K562 (cell line): ENCODE results near the gene IGSF8. TPM values are rescaled to one million over a fixed set of nuclear protein-coding genes. Genes with fewer than 3 reads are reported as not detected.

ENCODE experiments used
- ATAC-seq: fragments of 200-7000 bp; cut with Tn5 transposase; 3 replicates; pipeline ENCODE4 v1.9.1; 2020; ENCODE audit warnings: moderate library complexity
- BruUV-seq: library from RNA; stranded (reverse); fragments of 400-500 nt; replicated peaks from 2 replicates; lab custom pipeline; 2021; lab: Mats Ljungman, UMichigan
- CTCF ChIA-PET: fragments of 300-600 bp; formaldehyde crosslinking; extraction: SDS; loops from one replicate; lab custom pipeline; 2021; ENCODE audit warnings: low intra/inter-chr PET ratio; lab: Yijun Ruan, JAX
- POLR2A ChIA-PET: fragments of 300-600, 350-650 bp; sonication (Branson Sonifier 250); formaldehyde crosslinking; extraction: SDS; loops from one replicate; lab custom pipeline; 2021; ENCODE audit warnings: antibody characterized with exemption, inconsistent platforms; lab: Yijun Ruan, JAX
- DNase-seq, 4 experiments: peaks; one replicate each; pipeline versions ENCODE4 v3.0.0 to v3.0.0-alpha.2; 2011 to 2018; ENCODE audit warnings: low spot score in 3 of 4, mixed read lengths in 3 of 4; ENCODE audit errors: extremely low read depth in 1 of 4
- FAIRE-seq: peaks from 2 replicates; lab custom pipeline; 2011; peaks lifted over from hg19 to GRCh38; lab: Jason Lieb, UNC
- H2AFZ ChIP-seq: 2 replicates; pipeline ENCODE4 v1.6.0; 2011; ENCODE audit warnings: low read depth, low read length, control low read depth, inconsistent platforms
- H3K27ac ChIP-seq: fragments of 200-600 bp; 3 replicates; pipeline ENCODE4 v1.8.0; 2011; ENCODE audit warnings: low read depth, mild to moderate bottlenecking, control low read depth, inconsistent platforms, low read length, moderate library complexity, mixed read lengths; ENCODE audit errors: extremely low read depth
- H3K27me3 ChIP-seq, 2 experiments: fragments of 300-600 bp in 1 of 2; 2 replicates in 1 of 2; 3 replicates in 1 of 2; pipeline versions ENCODE4 v1.6.0 to v1.8.0; 2011; ENCODE audit warnings: inconsistent platforms in 2 of 2, low read length in 2 of 2, mild to moderate bottlenecking in 1 of 2, mixed read lengths in 1 of 2, moderate library complexity in 1 of 2; ENCODE audit not compliant: control insufficient read depth in 2 of 2, insufficient read depth in 2 of 2
- H3K36me3 ChIP-seq: fragments of 300-600 bp; 3 replicates; pipeline ENCODE4 v1.8.0; 2011; ENCODE audit warnings: mild to moderate bottlenecking, low read length, inconsistent platforms; ENCODE audit not compliant: control insufficient read depth, insufficient read depth
- H3K4me1 ChIP-seq, 2 experiments: fragments of 200-600 bp in 1 of 2; replicated peaks in 1 of 2; 2 replicates in 1 of 2; 3 replicates in 1 of 2; pipeline versions ENCODE4 v1.5.1 to v1.8.0; 2011; ENCODE audit warnings: inconsistent platforms in 2 of 2, low read length in 2 of 2, mild to moderate bottlenecking in 1 of 2, mixed read lengths in 1 of 2, moderate library complexity in 1 of 2; ENCODE audit not compliant: control insufficient read depth in 2 of 2, insufficient read depth in 2 of 2
- H3K4me2 ChIP-seq: 2 replicates; pipeline ENCODE4 v1.6.1; 2011; ENCODE audit warnings: low read length, control low read depth, inconsistent platforms, mixed read lengths; ENCODE audit not compliant: insufficient read depth
- H3K4me3 ChIP-seq: fragments of 200-600 bp; sonication (generic), shearing (Covaris generic); 2 replicates; pipeline ENCODE4 v1.5.1; 2016; ENCODE audit warnings: control low read depth, inconsistent platforms
- H3K79me2 ChIP-seq: fragments of 200-600 bp; 3 replicates; pipeline ENCODE4 v1.8.0; 2011; ENCODE audit warnings: low read length, inconsistent platforms; ENCODE audit not compliant: control insufficient read depth, insufficient read depth
- H3K9ac ChIP-seq, 2 experiments: 2 replicates each; pipeline versions ENCODE4 v1.6.0 to v1.6.1; 2011; ENCODE audit warnings: low read depth in 2 of 2, low read length in 2 of 2, control low read depth in 1 of 2, inconsistent platforms in 1 of 2, mild to moderate bottlenecking in 1 of 2, mixed read lengths in 1 of 2; ENCODE audit not compliant: insufficient read depth in 1 of 2
- H3K9me1 ChIP-seq: one replicate; pipeline ENCODE4 v1.6.0; 2011; ENCODE audit warnings: inconsistent platforms, mild to moderate bottlenecking, low read length, moderate library complexity; ENCODE audit not compliant: control insufficient read depth, insufficient read depth
- H3K9me3 ChIP-seq: replicated peaks from 2 replicates; pipeline ENCODE4 v1.5.1; 2011; ENCODE audit warnings: low read depth, low read length, inconsistent platforms; ENCODE audit not compliant: control insufficient read depth, insufficient read depth
- H4K20me1 ChIP-seq: replicated peaks from 2 replicates; pipeline ENCODE4 v1.6.1; 2011; ENCODE audit warnings: low read length, inconsistent platforms, mixed read lengths; ENCODE audit not compliant: control insufficient read depth, insufficient read depth
- CREB3 ChIP-seq: fragments of 450-650 bp; conservative IDR thresholded peaks from 2 replicates; pipeline ENCODE4 v1.6.1; 2016; ENCODE audit warnings: missing genetic modification characterization, low read depth, mild to moderate bottlenecking, missing compliant biosample characterization, moderate library complexity
- MBD1 ChIP-seq: fragments of 250-450 bp; sonication (Bioruptor Pico); IDR thresholded peaks from 2 replicates; pipeline ENCODE4 v1.8.0; 2022; ENCODE audit warnings: inconsistent platforms
- PPARD ChIP-seq: fragments of 250-450 bp; sonication (Bioruptor Pico); IDR thresholded peaks from 2 replicates; pipeline ENCODE4 v1.8.0; 2022; ENCODE audit warnings: inconsistent platforms, mild to moderate bottlenecking, moderate library complexity
- SMAD1 ChIP-seq: fragments of 150-350 bp; IDR thresholded peaks from 2 replicates; pipeline ENCODE4 v1.6.1; 2014; ENCODE audit warnings: low read length, low read depth; ENCODE audit not compliant: partially characterized antibody
- SRSF7 ChIP-seq: fragments of 200-400 bp; formaldehyde crosslinking; optimal IDR thresholded peaks from 2 replicates; pipeline ENCODE3; 2017; ENCODE audit warnings: mild to moderate bottlenecking, low read depth, low read length
- TAF15 ChIP-seq: fragments of 200-400 bp; formaldehyde crosslinking; IDR thresholded peaks from 2 replicates; pipeline ENCODE4 v1.6.1; 2017; ENCODE audit warnings: mild to moderate bottlenecking, low read depth, low read length, moderate library complexity
- TCF7 ChIP-seq: sonication (generic); IDR thresholded peaks from 2 replicates; pipeline ENCODE4 v1.6.1; 2016; ENCODE audit warnings: antibody characterized with exemption, borderline replicate concordance
- TGIF2 ChIP-seq: sonication (generic); formaldehyde crosslinking; IDR thresholded peaks from 2 replicates; pipeline ENCODE4 v1.8.1; 2022; ENCODE audit warnings: mild to moderate bottlenecking, missing genetic modification reagents, moderate library complexity
- ZNF197 ChIP-seq: fragments of 200-800 bp; sonication (Bioruptor generic); IDR thresholded peaks from 2 replicates; pipeline ENCODE4 v1.6.1; 2016; ENCODE audit warnings: low read depth, missing genetic modification characterization, missing compliant biosample characterization
- ZNF785 ChIP-seq: fragments of 250-450 bp; sonication (Bioruptor Pico); IDR thresholded peaks from 2 replicates; pipeline ENCODE4 v1.4.0; 2020; ENCODE audit warnings: mild to moderate bottlenecking
- ZSCAN32 ChIP-seq: fragments of 450-650 bp; formaldehyde crosslinking; IDR thresholded peaks from 2 replicates; pipeline ENCODE4 v1.4.0; 2020; ENCODE audit warnings: mild to moderate bottlenecking, moderate library complexity
- WGBS: fragments of 100-300 bp; shearing (Covaris generic); methylation state at CpG from one replicate; pipeline ENCODE4 v1.1.6; 2016; ENCODE audit warnings: low coverage, mixed read lengths; ENCODE audit not compliant: insufficient coverage; ENCODE audit errors: missing lambda C conversion rate; 5-methylcytosine and 5-hydroxymethylcytosine counted together
- in situ Hi-C: fragments of 300-500 bp; cut with MboI; formaldehyde crosslinking; loops from 4 replicates; pipeline ENCODE4 v1.15.0; 2018; ENCODE audit warnings: inconsistent platforms, mixed read lengths
- intact Hi-C: fragments of 100-400 bp; cut with micrococcal nuclease; formaldehyde crosslinking; loops from 2 replicates; pipeline ENCODE4 v1.14.2; 2022
- polyA plus RNA-seq, 8 experiments: library from polyadenylated mRNA; depleted of rRNA in 4 of 8; stranded (reverse) in 5 of 8; unstranded in 3 of 8; fragments of >200 nt; fragmentation: Nextera tagmentation in 2 of 8; fragmentation: Illumina TruSeq in 1 of 8; extraction: Ambion mirVana in 2 of 8; extraction: Trizol in 1 of 8; gene quantifications; 2 replicates each; pipeline versions ENCODE4 v1.2.1 to v1.2.3, GENCODE V29; 2011 to 2014; ENCODE audit warnings: inconsistent platforms in 1 of 8, missing spikeins in 1 of 8
- total RNA-seq, 7 experiments: library from RNA; depleted of rRNA in 6 of 7; stranded (reverse); fragments of >200 nt in 6 of 7; fragmentation: Illumina TruSeq in 2 of 7; extraction: Trizol in 2 of 7; gene quantifications; 2 replicates each; pipeline versions ENCODE4 v1.2.1 to v1.2.3, GENCODE V29; 2011 to 2021; ENCODE audit warnings: low replicate concordance in 1 of 7
- TF ChIP-seq, protein P1 (sequence below): sonication (generic); formaldehyde crosslinking; IDR thresholded peaks from 2 replicates; pipeline ENCODE4 v1.8.0; 2023; ENCODE audit warnings: missing genetic modification reagents, mild to moderate bottlenecking, borderline replicate concordance

The IGSF8 gene
- total and polyA plus RNA-seq, 9 of the 15 experiments (the other 6 are each of a cell fraction or from before 2014, with no cell fraction given), result 0.32 to 11.7 (median 3.2) TPM

- Histone ChIP-seq H3K4me2 (no peak overlapping the region), H4K20me1 (no peaks in the 10 kb centered on the region), H2AFZ (no peak overlapping the region), H3K4me1 (peaks cover 16 to 18% of the 10 kb centered on the region in 2 experiments; a peak in 4 of 5 replicates), H3K9me3 (no peaks in the 10 kb centered on the region), H3K79me2 (no peaks in the 10 kb centered on the region), H3K4me3 (no peak overlapping the region), H3K36me3 (no peaks in the 10 kb centered on the region), H3K27me3 (0 out of 5 replicates have a peak, but pooled peaks cover 0 to 4% of the 10 kb centered on the region in 2 experiments), H3K27ac (no peak overlapping the region), H3K9ac (peak overlapping the region in 1 of 2 experiments; percentile 66; a peak in 1 of 4 replicates), H3K9me1 (no peaks in the 10 kb centered on the region)
- whole genome bisulfite sequencing, result 13% methylated on average over 6 of the region's 6 CpGs
- BruUV-seq, result no TSS peak
- CTCF ChIA-PET, result no interaction called here
- no peak for DNase-seq
- ATAC-seq, result no peak
- in situ Hi-C loops (loop anchor here (10.0 kb wide), 1 partner anchor 271 kb away; no protein-coding TSS in a partner anchor), intact Hi-C loops (no loop called here)
- no peak for FAIRE-seq
- POLR2A ChIA-PET, result interaction anchor here (0.6 to 1.1 kb wide), 4 partner anchors 17 to 149 kb away, joined by 3 to 4 read pairs (median 4); partner anchors contain the start of gene KCNJ10
- TF ChIP-seq ZNF785 (CRISPR knock-in tag), result no peak
- TF ChIP-seq ZSCAN32, result no peak
- no peak for TF ChIP-seq TGIF2 (CRISPR knock-in tag)
- TF ChIP-seq ZNF197 (CRISPR knock-in tag), result no peak
- TF ChIP-seq TCF7, result no peak
- TF ChIP-seq MBD1 (CRISPR knock-in tag), result no peak
- no peak for TF ChIP-seq CREB3 (tag)
- TF ChIP-seq SMAD1, result no peak
- no peak for TF ChIP-seq TAF15
- TF ChIP-seq SRSF7, result no peak
- TF ChIP-seq PPARD (CRISPR knock-in tag), result no peak
- TF ChIP-seq, protein P1, sequence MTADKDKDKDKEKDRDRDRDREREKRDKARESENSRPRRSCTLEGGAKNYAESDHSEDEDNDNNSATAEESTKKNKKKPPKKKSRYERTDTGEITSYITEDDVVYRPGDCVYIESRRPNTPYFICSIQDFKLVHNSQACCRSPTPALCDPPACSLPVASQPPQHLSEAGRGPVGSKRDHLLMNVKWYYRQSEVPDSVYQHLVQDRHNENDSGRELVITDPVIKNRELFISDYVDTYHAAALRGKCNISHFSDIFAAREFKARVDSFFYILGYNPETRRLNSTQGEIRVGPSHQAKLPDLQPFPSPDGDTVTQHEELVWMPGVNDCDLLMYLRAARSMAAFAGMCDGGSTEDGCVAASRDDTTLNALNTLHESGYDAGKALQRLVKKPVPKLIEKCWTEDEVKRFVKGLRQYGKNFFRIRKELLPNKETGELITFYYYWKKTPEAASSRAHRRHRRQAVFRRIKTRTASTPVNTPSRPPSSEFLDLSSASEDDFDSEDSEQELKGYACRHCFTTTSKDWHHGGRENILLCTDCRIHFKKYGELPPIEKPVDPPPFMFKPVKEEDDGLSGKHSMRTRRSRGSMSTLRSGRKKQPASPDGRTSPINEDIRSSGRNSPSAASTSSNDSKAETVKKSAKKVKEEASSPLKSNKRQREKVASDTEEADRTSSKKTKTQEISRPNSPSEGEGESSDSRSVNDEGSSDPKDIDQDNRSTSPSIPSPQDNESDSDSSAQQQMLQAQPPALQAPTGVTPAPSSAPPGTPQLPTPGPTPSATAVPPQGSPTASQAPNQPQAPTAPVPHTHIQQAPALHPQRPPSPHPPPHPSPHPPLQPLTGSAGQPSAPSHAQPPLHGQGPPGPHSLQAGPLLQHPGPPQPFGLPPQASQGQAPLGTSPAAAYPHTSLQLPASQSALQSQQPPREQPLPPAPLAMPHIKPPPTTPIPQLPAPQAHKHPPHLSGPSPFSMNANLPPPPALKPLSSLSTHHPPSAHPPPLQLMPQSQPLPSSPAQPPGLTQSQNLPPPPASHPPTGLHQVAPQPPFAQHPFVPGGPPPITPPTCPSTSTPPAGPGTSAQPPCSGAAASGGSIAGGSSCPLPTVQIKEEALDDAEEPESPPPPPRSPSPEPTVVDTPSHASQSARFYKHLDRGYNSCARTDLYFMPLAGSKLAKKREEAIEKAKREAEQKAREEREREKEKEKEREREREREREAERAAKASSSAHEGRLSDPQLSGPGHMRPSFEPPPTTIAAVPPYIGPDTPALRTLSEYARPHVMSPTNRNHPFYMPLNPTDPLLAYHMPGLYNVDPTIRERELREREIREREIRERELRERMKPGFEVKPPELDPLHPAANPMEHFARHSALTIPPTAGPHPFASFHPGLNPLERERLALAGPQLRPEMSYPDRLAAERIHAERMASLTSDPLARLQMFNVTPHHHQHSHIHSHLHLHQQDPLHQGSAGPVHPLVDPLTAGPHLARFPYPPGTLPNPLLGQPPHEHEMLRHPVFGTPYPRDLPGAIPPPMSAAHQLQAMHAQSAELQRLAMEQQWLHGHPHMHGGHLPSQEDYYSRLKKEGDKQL (CRISPR knock-in tag), result no peak
Observed at GRCh38 chr1:160103658-160104408, 5.4 kb upstream of the IGSF8 start.
